Activated T-helper 1 cell treated with anti-CD3 and anti-CD28 coated beads, Interleukin-2, amount 50 U/mL, for 16 hours (primary cell): ENCODE data around the gene SND1.

Experiments used
- DNase-seq, 2 donors: peaks; one replicate each; pipeline ENCODE4 v3.0.0-alpha.2; 2020; ENCODE audit warnings: low read depth in 1 of 2, low spot score in 1 of 2

SND1 gene

DNA sequence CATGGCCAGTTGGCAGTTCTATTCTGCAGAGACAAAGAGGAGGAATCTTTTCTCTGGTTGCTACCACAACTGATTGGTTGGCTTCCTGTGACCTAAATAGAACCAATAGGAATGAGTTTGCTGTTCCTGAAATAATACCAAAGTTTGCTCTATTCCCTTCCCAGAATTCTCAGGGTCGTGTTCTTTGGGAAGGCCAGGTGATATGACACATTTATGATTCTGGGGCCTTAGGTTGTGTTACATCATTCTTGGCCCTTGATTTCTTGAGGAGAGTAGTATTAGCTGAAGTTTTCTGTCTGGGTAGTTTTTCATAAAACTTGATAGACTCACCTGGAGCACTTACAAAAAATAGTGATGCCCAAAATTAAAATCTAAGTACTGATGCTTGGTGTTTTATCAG lies 207.3 kb downstream of the SND1 start:
- no peak for DNase-seq

DNA sequence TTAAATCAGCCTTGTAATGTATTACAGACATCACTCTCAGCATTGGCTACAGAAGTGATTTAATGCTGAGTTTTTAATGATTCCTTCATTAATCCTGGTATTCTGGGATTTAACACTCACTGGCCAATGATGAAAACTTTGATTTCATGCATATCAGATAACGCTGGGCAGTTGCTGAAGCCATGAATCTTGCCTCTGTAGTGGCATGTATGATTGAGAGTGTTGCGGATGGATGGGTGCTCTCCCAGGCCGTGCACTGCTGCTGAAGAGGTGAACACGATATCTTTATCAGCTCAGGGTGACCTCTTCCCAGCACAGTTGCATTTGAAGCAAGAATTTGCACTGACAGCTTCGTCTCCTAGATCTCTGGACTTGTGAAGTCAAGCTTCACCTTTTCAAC lies 210.5 kb downstream of the SND1 start:
- no peak for DNase-seq

DNA sequence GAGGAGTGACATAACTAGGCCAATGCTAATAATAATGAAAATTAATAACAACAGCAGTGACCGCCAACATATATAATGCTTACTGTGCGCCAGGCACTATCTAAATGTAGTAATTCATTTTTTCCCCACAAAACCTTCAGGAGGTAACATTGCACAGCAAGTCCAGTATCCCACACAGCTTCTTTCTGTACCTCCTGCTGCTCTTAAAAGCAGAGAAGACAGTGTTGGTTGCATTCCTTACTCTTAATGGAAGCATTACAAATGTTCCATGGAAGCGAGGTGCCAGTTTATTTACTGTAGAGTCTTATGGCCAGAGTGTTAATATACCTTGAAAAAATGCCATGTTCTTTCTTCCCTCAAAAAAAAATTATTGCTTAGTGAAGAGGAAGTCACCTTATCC lies 211.1 kb downstream of the SND1 start:
- DNase-seq, result no peak

- DNase-seq, result no peak
Observed at GRCh38 chr7:127865466-127865865, 213.5 kb downstream of the SND1 start.

DNA sequence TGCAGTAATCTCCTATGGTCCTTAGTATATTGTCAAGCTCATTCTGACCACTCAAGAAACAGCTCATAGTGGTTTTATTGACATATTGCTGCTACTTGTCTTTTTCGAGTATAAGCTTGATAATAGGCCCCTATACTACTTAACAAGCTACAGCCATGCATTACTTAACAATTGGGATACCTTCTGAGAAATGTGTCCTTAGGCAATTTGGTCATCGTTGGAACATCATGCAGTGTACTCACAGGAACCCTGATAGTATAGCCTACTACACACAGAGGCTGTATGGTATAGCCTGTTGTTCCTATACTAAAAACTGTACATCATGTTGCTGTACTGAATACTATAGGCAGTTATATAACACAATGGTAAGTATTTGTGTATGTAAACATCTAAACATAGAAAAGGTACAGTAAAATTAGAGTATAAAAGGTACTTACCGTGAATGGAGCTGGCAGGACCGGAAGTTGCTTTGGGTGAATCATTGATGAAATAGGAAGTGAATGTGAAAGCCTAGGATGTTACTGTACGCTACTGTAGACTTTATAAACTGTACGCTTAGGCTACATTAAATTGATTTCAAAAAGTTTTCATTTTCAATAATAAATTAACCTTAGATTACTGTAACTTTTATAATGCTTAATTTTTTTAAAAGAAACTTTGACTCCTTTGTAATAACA lies 218.4 kb downstream of the SND1 start:
- DNase-seq, result no peak

- no peak for DNase-seq
Observed at GRCh38 chr7:127871226-127871625, 219.2 kb downstream of the SND1 start.

- DNase-seq, result no peak
Observed at GRCh38 chr7:127872122-127872521, 220.1 kb downstream of the SND1 start.

DNA sequence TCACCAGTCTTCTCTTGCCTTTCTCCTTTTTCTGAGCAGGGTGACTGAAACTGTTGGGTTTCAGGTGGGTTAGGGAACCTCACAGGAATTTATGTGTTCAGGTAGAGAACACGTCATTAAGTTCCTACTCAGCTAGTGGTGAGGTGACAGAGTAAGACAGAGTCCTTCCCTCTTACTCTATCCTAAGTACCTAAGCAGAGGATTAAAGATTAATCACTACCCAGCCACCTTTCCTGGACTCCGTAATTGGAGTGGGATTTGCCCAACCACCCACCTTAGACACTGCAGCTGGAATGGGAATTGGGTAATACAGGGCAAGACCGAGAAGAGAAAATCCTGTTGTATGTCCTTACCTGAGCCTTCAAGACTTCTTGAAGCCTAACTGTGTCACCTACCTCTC lies 221.2 kb downstream of the SND1 start:
- no peak for DNase-seq

DNA sequence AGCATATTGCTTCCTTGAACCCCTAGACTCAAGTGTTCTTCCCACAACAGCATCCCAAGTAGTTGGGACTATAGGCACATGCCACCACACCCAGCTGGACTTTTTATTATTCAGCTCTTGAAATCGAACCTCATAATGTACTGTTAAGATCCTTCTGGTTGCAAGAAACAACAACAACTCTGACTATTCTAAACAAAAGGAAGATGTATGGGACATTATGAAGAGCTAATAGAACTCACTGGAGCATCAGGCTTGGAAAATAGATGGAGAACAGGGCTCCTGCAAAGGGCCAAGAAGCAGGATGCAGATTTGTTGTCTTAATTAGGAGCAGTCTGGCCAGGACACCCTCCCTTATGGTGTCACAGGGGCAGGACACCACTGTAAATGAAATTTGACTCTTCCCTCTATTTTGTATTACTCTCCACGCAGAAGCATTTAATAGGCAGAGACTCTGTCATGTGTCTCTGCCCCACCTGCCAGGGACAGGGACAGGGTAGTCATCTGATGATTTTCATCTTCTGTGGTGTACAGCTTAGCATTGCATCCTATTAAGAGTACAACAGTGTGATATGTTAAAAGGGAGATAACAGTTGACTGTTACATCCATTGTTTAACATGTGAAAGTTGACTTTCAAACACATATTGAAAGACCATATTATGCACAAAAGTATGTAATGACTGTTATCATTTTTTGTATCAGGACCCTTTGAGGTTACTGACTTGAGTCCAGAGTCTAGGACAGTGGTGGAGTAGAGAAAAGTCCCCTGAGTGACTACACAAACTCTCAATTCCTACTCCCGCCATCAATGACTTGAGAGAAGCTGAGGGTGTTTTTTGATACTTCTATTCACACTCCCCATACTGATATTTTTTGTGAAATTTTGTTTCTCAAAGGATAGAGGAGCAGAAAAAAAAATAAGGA lies 222.0 kb downstream of the SND1 start:
- no peak for DNase-seq

DNA sequence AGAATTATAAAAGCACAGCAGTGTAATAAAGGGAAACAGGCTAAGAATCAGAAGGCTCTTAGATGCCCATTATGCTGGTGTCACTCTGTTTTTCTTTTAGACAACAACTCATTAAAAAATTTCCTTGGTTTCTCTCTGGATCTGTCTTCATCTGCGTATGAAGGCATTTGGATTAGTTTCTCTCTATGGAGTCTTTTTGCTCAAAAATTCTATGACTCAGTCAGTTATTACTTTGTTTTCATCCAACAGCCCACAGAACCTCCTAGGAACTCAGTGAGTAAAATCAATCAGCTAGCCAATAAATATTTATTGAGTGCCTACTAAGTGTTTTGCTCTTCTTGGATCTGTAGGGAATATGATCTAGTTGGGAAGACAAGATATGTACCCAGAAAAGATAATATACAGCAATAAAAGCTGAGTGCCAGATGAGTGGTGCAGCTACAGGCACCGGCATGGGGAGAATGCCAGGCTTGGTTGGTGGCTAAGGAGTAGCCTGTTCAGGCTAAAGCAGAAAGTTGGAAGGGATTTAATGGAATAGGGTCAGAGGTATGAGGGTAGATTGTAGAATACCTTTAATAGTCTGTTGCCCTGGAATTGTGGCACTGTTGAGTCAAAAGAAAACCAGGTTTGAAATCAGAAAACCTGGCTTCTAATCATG lies 223.1 kb downstream of the SND1 start:
- DNase-seq, result no peak

DNA sequence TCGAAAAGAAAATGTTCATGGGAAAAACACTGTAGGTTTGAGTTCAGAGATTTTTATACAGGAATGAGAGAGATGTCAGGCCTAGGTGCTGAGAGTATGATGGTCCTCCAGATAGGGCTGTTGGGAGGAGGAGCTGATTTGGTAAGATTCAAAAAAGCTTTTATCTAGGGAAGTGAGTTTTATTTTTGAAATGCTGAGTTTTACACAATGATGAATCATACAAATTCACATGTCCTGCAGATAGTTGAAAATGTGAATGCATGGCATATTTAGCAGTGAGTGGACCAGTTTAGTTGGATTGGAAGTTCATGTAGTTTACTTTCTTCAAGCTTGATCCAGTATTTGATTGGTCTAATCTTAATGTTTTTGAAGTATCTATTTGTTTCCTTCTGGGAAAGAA lies 224.4 kb downstream of the SND1 start:
- no peak for DNase-seq

GRCh38 chr7:127877951-127878350 lies 226.0 kb downstream of the SND1 start:
- no peak for DNase-seq

DNA sequence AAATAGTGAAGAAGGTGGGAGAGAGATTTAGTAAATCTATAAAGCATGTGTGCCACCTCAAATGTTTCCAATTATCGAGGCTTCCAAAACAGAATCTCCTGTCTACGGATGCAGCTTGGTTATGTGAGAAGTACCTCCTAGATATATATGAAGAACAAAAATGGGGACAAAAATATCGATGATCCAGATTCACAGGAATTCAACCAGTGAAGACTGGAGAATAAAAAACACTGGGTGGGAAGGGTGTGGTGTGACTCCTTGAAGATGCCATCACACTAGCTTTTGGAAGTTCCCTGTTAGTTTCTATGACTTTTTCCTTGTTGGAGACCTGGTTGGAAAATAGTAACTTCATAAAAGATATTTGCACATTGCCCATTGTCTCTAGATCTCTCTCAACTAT lies 226.8 kb downstream of the SND1 start:
- DNase-seq, result no peak

GRCh38 chr7:127879436-127879835 lies 227.4 kb downstream of the SND1 start:
- no peak for DNase-seq

GRCh38 chr7:127879942-127880341 lies 227.9 kb downstream of the SND1 start:
- DNase-seq, result no peak

DNA sequence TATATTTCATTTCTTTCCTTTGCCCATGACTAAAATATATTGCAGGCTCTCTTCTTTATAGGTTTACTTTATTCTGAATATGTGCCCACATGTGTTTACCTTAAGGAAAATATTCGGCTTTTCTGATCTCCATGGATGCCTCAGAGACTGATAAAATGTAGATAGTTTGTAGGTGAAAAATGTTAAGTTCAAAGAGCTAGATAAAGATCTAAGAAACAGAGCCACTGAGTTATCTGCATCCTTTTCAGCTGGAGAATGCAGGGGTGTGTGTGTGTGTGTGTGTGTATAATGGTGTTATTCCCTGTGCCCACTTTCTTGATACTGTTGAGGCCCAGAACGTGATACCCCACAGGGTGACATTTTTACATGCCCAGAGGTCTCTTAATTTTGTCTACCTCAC lies 228.5 kb downstream of the SND1 start:
- DNase-seq, result no peak

DNA sequence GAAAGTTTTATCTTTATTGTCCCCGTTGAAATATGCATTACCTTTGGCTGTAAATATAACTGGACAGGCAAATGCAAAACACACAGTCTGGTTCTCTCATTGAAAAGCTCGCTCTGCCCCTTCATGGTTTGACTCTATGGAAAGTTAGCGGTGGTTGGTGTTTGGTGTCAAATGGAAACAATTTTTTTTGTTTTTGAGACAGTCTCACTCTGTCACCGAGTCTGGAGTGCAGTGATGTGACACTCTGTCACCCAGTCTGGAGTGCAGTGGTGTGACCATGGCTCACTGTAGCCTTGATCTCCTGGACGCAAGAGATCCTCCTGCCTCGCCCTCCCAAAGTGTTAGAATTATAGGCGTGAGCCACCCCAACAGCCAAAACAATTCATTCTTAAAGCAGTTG lies 229.6 kb downstream of the SND1 start:
- DNase-seq, result no peak

DNA sequence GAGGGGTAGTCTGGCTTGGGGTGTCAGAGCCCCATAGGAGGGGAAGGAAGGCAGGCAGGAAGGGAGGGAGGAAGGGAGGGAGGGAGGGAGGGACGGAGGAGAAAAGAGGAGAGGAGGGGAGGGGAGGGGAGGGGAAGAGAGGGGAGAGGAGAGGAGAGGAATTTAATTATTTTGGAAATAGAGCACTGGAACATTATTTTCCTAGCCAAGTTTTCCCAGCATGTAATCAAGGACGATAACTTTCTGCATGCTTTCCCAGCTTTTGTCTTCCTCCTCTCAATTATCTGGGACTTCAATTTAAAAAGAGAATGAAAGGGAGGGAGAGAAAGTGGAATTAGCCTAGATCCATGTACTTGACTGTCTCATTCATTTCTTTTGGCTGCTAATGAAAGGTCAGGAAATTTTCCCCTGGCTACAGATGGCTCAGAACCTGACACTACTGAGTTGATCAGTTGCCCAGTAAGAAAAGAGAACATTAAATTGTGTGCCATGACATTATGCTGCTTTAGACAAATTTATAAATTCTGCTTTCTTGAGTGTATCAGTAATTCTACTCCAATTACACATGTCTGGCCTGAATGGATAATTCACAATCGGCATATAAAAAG lies 230.4 kb downstream of the SND1 start:
- no peak for DNase-seq

DNA sequence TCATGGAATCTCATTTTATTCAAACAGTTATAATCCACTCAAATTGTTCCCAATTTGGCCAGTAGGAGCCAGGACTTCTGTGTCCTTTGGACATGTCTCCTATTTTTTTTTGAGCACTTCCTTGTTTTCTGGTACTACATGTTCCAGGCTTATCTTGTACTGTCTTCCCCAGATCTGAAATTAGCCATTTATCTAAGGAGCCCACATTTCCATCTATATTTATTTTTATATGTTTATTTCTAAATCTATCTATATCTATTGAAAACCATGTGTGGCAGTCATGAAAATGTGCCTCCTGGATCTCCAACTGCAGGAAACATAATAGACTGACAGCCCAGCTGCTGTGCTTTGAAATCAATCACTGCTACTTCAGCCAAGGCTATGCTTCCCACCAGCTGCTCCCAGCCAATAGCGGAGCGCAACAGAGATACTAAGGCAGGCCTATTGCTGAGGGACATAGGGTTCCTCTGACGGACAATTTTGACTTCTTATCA lies 232.1 kb downstream of the SND1 start:
- no peak for DNase-seq

GRCh38 chr7:127885222-127885772 lies 233.3 kb downstream of the SND1 start:
- no peak for DNase-seq

GRCh38 chr7:127885843-127886242 lies 233.8 kb downstream of the SND1 start:
- DNase-seq, result no peak
